ENCODE data around the gene POLR2B.
A peak's percentile ranks its signal among the peaks of the same experiment; 100 is the strongest.
"Not testable (repeated sequence)": the region's sequence is repeated elsewhere in the genome, so short reads cannot be mapped to it uniquely, and the experiment has no call there.

Gene POLR2B

GRCh38 chr4:56978750-56979303 lies at the start of gene POLR2B:
POLR2B (plus strand) TSS chr4:56978896; CDS start chr4:56978986, 90 bp downstream.
- DNase-seq (ENCODE audit: low read depth) = peak; percentile 72

- no peak for DNase-seq (ENCODE audit: low read depth)
These were observed 48.1 kb upstream of the POLR2B start for GRCh38 chr4:56930638-56931037.

- no peak for DNase-seq (ENCODE audit: low read depth)
These were observed 46.8 kb upstream of the POLR2B start for GRCh38 chr4:56931924-56932323.

DNA sequence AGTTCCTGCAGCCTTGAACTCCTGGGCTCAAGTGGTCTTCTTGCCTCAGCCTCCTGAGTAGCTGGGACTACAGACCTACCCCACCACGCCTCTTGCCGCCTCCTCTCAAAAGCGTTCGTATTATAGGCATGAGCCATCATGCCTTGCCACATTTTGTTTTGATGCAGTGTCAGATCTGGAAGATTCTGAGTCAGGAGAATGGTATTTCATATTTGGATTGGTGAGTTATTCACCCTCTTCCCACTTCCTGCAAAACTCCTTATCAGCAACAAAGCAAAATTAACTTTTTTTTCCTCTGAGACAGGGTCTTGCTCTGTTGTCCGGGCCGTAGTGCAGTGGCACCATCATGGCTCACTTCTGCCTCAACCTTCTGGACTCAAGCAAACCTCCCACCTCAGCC lies 41.4 kb upstream of the POLR2B start:
- peak; percentile 52 for DNase-seq (ENCODE audit: low read depth)

DNA sequence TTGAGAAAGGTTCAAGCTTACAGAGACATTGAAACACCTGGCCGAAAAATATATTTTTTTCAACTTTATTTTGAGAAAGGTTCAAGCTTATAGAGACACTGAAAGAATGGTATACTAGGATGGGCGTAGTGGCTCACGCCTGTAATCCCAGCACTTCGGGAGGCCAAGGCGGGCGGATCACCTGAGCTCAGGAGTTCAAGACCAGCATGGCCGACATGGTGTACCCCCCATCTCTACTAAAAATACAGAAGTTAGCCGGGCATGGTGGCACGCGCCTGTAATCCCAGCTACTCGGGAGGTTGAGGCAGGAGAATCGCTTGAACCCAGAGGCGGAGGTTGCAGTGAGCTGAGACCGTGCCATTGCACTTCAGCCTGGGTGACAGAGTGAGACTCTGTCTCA lies 38.9 kb upstream of the POLR2B start:
- DNase-seq (ENCODE audit: low read depth) = not testable (repeated sequence)

GRCh38 chr4:56940403-56940802 lies 38.3 kb upstream of the POLR2B start:
- no peak for DNase-seq (ENCODE audit: low read depth)

- no peak for DNase-seq (ENCODE audit: low read depth)
These were observed 37.7 kb upstream of the POLR2B start for GRCh38 chr4:56940971-56941370.

GRCh38 chr4:56941403-56941802 lies 37.3 kb upstream of the POLR2B start:
- DNase-seq (ENCODE audit: low read depth) = no peak

- no peak for DNase-seq (ENCODE audit: low read depth)
These were observed 24.8 kb upstream of the POLR2B start for GRCh38 chr4:56953680-56954520.

- DNase-seq (ENCODE audit: low read depth) = peak; percentile 97
These were observed 20.6 kb upstream of the POLR2B start for GRCh38 chr4:56958111-56958517.

GRCh38 chr4:56959100-56959499 lies 19.6 kb upstream of the POLR2B start:
- no peak for DNase-seq (ENCODE audit: low read depth)

- DNase-seq (ENCODE audit: low read depth) = no peak
These were observed 17.6 kb upstream of the POLR2B start for GRCh38 chr4:56961107-56961500.

- no peak for DNase-seq (ENCODE audit: low read depth)
These were observed 7.3 kb upstream of the POLR2B start for GRCh38 chr4:56971383-56971782.

GRCh38 chr4:56972389-56972788 lies 6.3 kb upstream of the POLR2B start:
- no peak for DNase-seq (ENCODE audit: low read depth)

DNA sequence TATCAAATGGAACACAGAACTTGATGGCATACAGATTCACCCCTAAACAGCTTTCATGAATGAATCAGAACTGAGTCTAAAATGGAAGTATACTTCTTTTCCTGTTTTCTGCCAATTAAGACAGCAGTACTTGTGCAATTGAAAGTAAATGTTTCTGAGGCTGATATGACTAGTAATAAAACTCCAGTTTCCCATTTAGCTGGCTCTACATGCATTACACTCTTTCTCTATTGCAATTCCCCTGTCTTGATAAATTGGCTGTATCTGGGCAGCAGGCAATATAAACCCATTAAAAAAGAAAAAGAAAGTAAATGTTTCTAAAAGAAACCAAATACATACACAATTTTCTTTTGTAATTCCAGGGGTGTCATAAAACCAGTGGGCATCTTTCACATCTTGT lies 5.9 kb upstream of the POLR2B start:
- no peak for DNase-seq (ENCODE audit: low read depth)

DNA sequence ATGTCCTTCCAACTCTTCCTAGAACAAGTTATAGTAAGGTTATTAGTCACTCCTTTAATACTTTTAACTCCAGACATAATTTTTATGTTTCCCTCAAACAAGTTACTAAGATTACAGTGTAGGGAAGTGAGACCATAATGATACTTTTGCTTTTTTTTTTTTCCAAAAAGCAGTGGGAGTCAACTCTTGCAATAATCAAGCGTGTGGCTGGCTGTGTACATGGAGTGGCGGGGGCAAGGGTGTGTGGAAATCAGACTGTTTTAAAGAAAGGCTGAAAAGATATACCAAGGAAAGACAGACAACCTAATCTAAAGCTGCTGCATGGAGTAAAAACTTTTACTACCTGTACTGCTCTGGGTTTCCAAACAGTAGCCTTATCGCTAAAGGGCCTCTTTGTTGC lies 5.4 kb upstream of the POLR2B start:
- DNase-seq (ENCODE audit: low read depth) = no peak

- DNase-seq (ENCODE audit: low read depth) = no peak
These were observed 2.3 kb upstream of the POLR2B start for GRCh38 chr4:56976283-56976836.

DNA sequence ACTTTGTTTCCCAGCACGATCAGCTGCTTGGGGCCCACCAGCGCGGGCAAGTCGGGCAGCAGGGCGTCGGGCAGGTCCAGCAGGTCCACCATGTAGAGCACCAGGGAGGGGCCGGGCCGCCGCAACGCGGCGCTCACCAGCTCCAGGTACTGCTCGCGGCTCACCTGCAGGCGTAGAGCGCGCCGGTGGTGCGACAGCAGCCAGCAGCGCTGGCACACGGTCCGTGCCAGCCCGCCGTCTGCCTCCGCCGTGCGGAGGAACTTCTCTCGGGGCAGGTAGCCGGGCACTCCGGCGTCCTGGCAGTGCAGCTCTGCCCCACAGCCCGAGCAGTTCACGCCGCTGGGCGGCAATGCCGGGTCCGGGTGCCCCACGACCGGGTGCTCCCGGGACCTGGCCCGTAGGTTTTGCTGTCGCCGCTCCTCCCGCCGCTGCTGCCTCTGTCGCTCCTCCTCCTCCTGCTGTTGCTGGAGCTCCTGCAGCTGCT lies 1.8 kb upstream of the POLR2B start:
- DNase-seq (ENCODE audit: low read depth) = no peak

DNA sequence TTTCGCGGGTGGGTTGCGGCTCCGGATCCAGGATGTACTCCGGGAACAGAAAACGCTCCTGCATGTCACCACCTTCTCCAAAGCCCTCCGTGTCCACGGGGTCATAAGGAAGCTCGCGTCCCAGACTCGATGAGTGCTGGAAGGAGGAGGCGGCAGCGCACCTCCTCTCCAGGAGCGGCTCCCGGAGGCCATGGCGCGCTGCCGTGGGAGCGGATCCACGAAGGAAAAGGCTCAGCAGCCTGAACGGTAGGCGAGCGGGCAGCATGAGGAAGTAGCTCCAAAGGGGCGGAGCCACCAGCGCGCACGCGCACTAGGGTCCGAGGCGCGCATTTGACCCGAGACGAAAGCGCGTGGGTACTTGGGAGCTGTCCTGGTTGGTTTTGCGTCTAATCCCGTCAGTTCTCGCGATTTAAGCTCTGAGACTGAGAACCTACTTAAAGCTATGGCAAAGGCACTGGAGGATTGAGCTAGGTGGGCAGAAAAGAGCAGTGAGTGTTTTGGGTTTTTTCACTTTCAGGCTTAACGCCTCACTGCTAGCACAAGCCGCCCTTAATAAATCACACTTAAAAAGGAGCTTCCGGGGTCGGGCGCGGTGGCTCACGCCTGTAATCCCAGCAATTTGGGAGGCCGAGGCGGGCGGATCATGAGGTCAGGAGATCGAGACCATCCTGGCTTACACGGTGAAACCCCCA lies 1.2 kb upstream of the POLR2B start, which contains the start of gene NOA1:
Gene NOA1, minus strand, starts transcription at position 286 of the 692 bp plus-strand sequence. Its CDS starts 21 bp downstream, at position 265.
- DNase-seq (ENCODE audit: low read depth) = peak; percentile 94

- no peak for DNase-seq (ENCODE audit: low read depth)
These were observed 851 bp downstream of the POLR2B start for GRCh38 chr4:56979421-56980072.

GRCh38 chr4:56981795-56982201 lies 3.1 kb downstream of the POLR2B start:
- DNase-seq (ENCODE audit: low read depth) = no peak

- no peak for DNase-seq (ENCODE audit: low read depth)
These were observed 7.5 kb downstream of the POLR2B start for GRCh38 chr4:56986192-56986591.

Measured in GM04503 (cell line).